HG03565 (cell line): ENCODE results near the gene HOXB2.
"Not testable (repeated sequence)": the region's sequence is repeated elsewhere in the genome, so short reads cannot be mapped to it uniquely, and the experiment has no call there.

ENCODE experiments used
- ATAC-seq: cut with Tn5 transposase; IDR thresholded peaks from one replicate; pipeline ENCODE4 v1.9.1; 2021; ENCODE audit warnings: mild to moderate bottlenecking, moderate library complexity; ENCODE audit not compliant: unreplicated experiment

The HOXB2 gene

GRCh38 chr17:48517478-48517877, 27.4 kb downstream of the HOXB2 start:
- no peak for ATAC-seq

GRCh38 chr17:48515925-48516900, 28.7 kb downstream of the HOXB2 start:
- ATAC-seq: no peak

- no peak for ATAC-seq
Measured at GRCh38 chr17:48514477-48514876, 30.4 kb downstream of the HOXB2 start.

GRCh38 chr17:48513666-48514455, 31.0 kb downstream of the HOXB2 start:
- ATAC-seq: no peak

- no peak for ATAC-seq
Measured at GRCh38 chr17:48513097-48513496, 31.8 kb downstream of the HOXB2 start.

GRCh38 chr17:48510761-48511604, 33.9 kb downstream of the HOXB2 start:
- no peak for ATAC-seq

GRCh38 chr17:48510381-48510760, 34.5 kb downstream of the HOXB2 start:
- ATAC-seq: no peak

- ATAC-seq: not testable (repeated sequence)
Measured at GRCh38 chr17:48509708-48510107, 35.2 kb downstream of the HOXB2 start.

GRCh38 chr17:48506246-48506645, 38.7 kb downstream of the HOXB2 start:
- no peak for ATAC-seq

- peak; percentile 80 for ATAC-seq
Measured at GRCh38 chr17:48505788-48506187, 39.1 kb downstream of the HOXB2 start.

- no peak for ATAC-seq
Measured at GRCh38 chr17:48504953-48505352, 40.0 kb downstream of the HOXB2 start.

GRCh38 chr17:48503747-48504146, 41.2 kb downstream of the HOXB2 start:
- ATAC-seq: no peak

- ATAC-seq: no peak
Measured at GRCh38 chr17:48502901-48503300, 42.0 kb downstream of the HOXB2 start.

GRCh38 chr17:48502312-48502711, 42.6 kb downstream of the HOXB2 start:
- no peak for ATAC-seq

GRCh38 chr17:48500435-48501426, 44.2 kb downstream of the HOXB2 start:
- ATAC-seq: no peak

- ATAC-seq: no peak
Measured at GRCh38 chr17:48499735-48500434, 45.0 kb downstream of the HOXB2 start.

GRCh38 chr17:48499248-48499647, 45.7 kb downstream of the HOXB2 start:
- no peak for ATAC-seq

- no peak for ATAC-seq
Measured at GRCh38 chr17:48498164-48498850, 46.6 kb downstream of the HOXB2 start.

GRCh38 chr17:48497103-48497502, 47.8 kb downstream of the HOXB2 start:
- no peak for ATAC-seq
